A549 (cell line): Measurements from ENCODE around the gene TMEM51.

Source experiments
- BHLHE40 ChIP-seq: IDR thresholded peaks from 2 replicates; pipeline ENCODE4 v1.6.1; 2012; ENCODE audit warnings: low read depth, low read length, inconsistent platforms
- CHD4 ChIP-seq: fragments of 200-600 bp; sonication (generic); IDR thresholded peaks from 2 replicates; pipeline ENCODE4 v1.6.1; 2016; ENCODE audit warnings: antibody characterized with exemption, mild to moderate bottlenecking, borderline replicate concordance
- POLR2A ChIP-seq: IDR thresholded peaks from 2 replicates; pipeline ENCODE4 v1.6.1; 2012; ENCODE audit warnings: mild to moderate bottlenecking, low read length
- RARB ChIP-seq: fragments of 250-450 bp; sonication (Bioruptor Pico); IDR thresholded peaks from 2 replicates; pipeline ENCODE4 v1.8.0; 2021; ENCODE audit warnings: mild to moderate bottlenecking, moderate library complexity
- TF ChIP-seq, protein P1 (sequence below): fragments of >200 bp; sonication (Bioruptor Twin); formaldehyde crosslinking; IDR thresholded peaks from 3 replicates; pipeline ENCODE4 v1.5.1; 2016

DNA sequence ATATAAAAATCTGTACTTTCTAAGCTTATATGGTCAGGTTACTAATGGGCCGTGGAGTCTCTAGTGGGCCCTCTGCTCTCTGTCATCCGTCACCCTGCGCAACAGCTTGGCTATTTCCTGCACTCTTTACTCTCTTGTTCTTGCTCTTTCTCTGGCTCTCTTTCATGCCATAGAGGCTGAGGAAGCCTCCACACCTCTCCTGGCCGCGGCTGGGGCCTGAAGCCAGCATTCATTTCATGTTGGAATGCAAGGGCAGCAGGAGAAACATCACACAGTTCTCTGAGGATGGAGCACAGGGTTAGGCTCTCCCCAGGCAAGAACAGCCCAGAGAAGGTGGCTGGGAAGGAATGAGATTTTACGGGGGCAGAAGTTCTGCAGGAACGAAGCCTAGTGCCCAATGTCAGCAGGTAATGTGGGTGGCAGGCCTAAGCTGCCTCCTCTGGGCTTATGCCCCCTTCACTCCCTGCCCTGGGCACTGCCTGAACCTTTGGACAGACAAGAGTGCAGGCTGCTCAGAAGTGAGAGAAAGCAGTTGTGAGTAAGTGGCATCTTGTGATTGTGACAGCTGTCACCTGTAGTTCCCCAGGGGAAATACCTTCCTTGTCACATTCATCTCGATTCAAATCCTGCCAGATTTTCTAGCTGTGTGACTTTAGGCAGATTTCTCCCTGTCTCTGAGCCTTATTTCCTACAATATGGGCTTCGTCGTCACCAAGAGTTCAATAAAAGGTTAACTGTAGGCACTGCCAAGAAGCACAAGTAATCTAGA is 89.9 kb downstream of the TMEM51 start:
- TF ChIP-seq POLR2A (no peak), CHD4 (no peak), BHLHE40 (no peak), RARB (CRISPR knock-in tag) (no peak)
- TF ChIP-seq, protein P1, sequence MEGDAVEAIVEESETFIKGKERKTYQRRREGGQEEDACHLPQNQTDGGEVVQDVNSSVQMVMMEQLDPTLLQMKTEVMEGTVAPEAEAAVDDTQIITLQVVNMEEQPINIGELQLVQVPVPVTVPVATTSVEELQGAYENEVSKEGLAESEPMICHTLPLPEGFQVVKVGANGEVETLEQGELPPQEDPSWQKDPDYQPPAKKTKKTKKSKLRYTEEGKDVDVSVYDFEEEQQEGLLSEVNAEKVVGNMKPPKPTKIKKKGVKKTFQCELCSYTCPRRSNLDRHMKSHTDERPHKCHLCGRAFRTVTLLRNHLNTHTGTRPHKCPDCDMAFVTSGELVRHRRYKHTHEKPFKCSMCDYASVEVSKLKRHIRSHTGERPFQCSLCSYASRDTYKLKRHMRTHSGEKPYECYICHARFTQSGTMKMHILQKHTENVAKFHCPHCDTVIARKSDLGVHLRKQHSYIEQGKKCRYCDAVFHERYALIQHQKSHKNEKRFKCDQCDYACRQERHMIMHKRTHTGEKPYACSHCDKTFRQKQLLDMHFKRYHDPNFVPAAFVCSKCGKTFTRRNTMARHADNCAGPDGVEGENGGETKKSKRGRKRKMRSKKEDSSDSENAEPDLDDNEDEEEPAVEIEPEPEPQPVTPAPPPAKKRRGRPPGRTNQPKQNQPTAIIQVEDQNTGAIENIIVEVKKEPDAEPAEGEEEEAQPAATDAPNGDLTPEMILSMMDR: no peak
